ENCODE measurements around the gene SYNRG. TPM values are rescaled to one million over a fixed set of nuclear protein-coding genes. Genes with fewer than 3 reads are reported as not detected.

The SYNRG gene
- total and polyA plus RNA-seq, 2 of the 13 experiments (the other 11 are each of a cell fraction or from before 2014, with no cell fraction given), result 7.3 to 8.7 TPM

DNA sequence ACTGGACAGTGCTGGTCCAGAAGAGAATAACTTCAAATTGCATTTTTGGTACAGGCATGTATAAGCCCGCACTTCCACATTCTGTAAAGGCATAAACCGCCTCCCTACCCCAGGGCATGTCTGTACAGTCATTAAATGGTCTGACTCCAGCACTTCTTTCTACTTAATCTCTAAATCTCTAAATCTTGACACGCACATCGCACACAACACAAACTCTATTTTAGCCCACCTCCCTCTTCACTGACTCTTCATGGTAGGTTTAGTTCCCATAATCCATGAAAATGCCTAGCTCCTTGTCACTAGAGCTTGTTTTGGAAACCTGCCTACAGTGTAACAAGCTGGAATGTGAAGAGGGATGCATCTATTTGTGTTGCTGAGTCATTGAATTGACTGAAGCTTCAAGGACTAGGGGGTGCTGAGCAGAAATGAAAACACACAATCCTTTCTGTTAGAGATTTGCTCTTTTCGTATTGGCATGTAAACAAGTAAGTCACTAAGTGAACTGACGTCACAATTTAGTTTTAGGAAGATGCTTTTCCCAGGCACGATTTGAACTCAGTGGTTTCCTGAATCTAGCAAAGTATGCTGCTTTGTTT is 121.1 kb downstream of the SYNRG start (continued):
- TF ChIP-seq, protein P1, sequence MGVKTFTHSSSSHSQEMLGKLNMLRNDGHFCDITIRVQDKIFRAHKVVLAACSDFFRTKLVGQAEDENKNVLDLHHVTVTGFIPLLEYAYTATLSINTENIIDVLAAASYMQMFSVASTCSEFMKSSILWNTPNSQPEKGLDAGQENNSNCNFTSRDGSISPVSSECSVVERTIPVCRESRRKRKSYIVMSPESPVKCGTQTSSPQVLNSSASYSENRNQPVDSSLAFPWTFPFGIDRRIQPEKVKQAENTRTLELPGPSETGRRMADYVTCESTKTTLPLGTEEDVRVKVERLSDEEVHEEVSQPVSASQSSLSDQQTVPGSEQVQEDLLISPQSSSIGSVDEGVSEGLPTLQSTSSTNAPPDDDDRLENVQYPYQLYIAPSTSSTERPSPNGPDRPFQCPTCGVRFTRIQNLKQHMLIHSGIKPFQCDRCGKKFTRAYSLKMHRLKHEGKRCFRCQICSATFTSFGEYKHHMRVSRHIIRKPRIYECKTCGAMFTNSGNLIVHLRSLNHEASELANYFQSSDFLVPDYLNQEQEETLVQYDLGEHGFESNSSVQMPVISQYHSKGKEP (CRISPR knock-in tag; IDR thresholded peaks at IDR 0.05), result no peak
- TF ChIP-seq MAFG (CRISPR knock-in tag; IDR thresholded peaks at IDR 0.05) (peak; percentile 87), MTA3 (CRISPR knock-in tag; IDR thresholded peaks at IDR 0.05) (no peak), DMAP1 (CRISPR knock-in tag; IDR thresholded peaks at IDR 0.05) (no peak), MBNL3 (CRISPR knock-in tag; conservative IDR thresholded peaks at IDR 0.05) (no peak), RFX1 (IDR thresholded peaks at IDR 0.05) (no peak; the same call in 1 of the 2 replicates), NFIB (CRISPR knock-in tag; IDR thresholded peaks at IDR 0.05; ENCODE audit: borderline replicate concordance) (no peak), ZNF567 (CRISPR knock-in tag; IDR thresholded peaks at IDR 0.05; ENCODE audit: borderline replicate concordance) (no peak), KLF16 (CRISPR knock-in tag; IDR thresholded peaks at IDR 0.05) (peak in 1 of 2 experiments; percentile 32; a peak in 1 of 4 replicates), ZNF546 (CRISPR knock-in tag; conservative IDR thresholded peaks at IDR 0.05) (no peak), ZNF430 (CRISPR knock-in tag; IDR thresholded peaks at IDR 0.05) (no peak), ZMAT3 (CRISPR knock-in tag; conservative IDR thresholded peaks at IDR 0.05) (no peak), SNAI1 (CRISPR knock-in tag; IDR thresholded peaks at IDR 0.05; ENCODE audit: borderline replicate concordance) (no peak), ZNF12 (CRISPR knock-in tag; IDR thresholded peaks at IDR 0.05) (no peak), ZNF274 (CRISPR knock-in tag; IDR thresholded peaks at IDR 0.05) (no peak), SMAD9 (CRISPR knock-in tag; IDR thresholded peaks at IDR 0.05) (no peak), HNF4G (IDR thresholded peaks at IDR 0.05; ENCODE audit: borderline replicate concordance, low read depth, low read length) (no peak), HNF4G (CRISPR knock-in tag; IDR thresholded peaks at IDR 0.05; ENCODE audit: borderline replicate concordance, low read depth) (no peak), NONO (IDR thresholded peaks at IDR 0.05) (no peak), NONO (CRISPR knock-in tag; conservative IDR thresholded peaks at IDR 0.05) (peak; percentile 37; the same call in 1 of the 2 replicates), ZFP37 (CRISPR knock-in tag; IDR thresholded peaks at IDR 0.05; ENCODE audit: borderline replicate concordance) (no peak)
- TF ChIP-seq, protein P2, sequence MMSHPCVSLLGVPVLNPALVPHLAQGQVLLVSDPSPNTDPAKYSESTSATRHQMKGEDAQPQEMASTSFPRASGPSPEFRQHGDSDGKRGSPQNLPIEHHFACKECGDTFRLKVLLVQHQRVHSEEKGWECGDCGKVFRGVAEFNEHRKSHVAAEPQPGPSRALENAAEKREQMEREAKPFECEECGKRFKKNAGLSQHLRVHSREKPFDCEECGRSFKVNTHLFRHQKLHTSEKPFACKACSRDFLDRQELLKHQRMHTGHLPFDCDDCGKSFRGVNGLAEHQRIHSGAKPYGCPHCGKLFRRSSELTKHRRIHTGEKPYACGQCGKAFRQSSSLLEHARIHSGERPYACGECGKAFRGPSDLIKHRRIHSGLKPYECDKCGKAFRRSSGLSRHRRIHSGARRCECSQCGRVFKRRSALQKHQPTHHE (CRISPR knock-in tag; IDR thresholded peaks at IDR 0.05; ENCODE audit: borderline replicate concordance), result no peak
- TF ChIP-seq, protein P3, sequence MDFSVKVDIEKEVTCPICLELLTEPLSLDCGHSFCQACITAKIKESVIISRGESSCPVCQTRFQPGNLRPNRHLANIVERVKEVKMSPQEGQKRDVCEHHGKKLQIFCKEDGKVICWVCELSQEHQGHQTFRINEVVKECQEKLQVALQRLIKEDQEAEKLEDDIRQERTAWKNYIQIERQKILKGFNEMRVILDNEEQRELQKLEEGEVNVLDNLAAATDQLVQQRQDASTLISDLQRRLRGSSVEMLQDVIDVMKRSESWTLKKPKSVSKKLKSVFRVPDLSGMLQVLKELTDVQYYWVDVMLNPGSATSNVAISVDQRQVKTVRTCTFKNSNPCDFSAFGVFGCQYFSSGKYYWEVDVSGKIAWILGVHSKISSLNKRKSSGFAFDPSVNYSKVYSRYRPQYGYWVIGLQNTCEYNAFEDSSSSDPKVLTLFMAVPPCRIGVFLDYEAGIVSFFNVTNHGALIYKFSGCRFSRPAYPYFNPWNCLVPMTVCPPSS (IDR thresholded peaks at IDR 0.05), result no peak
- TF ChIP-seq, protein P4, sequence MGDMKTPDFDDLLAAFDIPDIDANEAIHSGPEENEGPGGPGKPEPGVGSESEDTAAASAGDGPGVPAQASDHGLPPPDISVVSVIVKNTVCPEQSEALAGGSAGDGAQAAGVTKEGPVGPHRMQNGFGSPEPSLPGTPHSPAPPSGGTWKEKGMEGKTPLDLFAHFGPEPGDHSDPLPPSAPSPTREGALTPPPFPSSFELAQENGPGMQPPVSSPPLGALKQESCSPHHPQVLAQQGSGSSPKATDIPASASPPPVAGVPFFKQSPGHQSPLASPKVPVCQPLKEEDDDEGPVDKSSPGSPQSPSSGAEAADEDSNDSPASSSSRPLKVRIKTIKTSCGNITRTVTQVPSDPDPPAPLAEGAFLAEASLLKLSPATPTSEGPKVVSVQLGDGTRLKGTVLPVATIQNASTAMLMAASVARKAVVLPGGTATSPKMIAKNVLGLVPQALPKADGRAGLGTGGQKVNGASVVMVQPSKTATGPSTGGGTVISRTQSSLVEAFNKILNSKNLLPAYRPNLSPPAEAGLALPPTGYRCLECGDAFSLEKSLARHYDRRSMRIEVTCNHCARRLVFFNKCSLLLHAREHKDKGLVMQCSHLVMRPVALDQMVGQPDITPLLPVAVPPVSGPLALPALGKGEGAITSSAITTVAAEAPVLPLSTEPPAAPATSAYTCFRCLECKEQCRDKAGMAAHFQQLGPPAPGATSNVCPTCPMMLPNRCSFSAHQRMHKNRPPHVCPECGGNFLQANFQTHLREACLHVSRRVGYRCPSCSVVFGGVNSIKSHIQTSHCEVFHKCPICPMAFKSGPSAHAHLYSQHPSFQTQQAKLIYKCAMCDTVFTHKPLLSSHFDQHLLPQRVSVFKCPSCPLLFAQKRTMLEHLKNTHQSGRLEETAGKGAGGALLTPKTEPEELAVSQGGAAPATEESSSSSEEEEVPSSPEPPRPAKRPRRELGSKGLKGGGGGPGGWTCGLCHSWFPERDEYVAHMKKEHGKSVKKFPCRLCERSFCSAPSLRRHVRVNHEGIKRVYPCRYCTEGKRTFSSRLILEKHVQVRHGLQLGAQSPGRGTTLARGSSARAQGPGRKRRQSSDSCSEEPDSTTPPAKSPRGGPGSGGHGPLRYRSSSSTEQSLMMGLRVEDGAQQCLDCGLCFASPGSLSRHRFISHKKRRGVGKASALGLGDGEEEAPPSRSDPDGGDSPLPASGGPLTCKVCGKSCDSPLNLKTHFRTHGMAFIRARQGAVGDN (CRISPR knock-in tag; IDR thresholded peaks at IDR 0.05), result no peak

Data from HepG2 (cell line).